ENCODE data around the gene EXOC7. TPM values are rescaled to one million over a fixed set of nuclear protein-coding genes. Genes with fewer than 3 reads are reported as not detected.

Gene EXOC7
- total RNA-seq, 1 experiment from 2014 or later, result 114 TPM

- ChIA-PET POLR2A (interaction anchor here (1.7 kb wide), 1 partner anchor 19 kb away, joined by 5 read pairs; the partner anchor contains the start of gene SRP68), RAD21 (ENCODE audit: low non-redundant PET in 1 of 2, low total read pairs in 2 of 2, uncharacterized antibody in 2 of 2, unreplicated experiment in 2 of 2) (no interaction called here), CTCF (no interaction called here)
- Histone ChIP-seq H3K9ac (ENCODE audit: low read length) (no peak overlapping the region), H3K4me2 (ENCODE audit: low read length) (no peak overlapping the region), H3K79me2 (ENCODE audit: insufficient read depth, low read length) (no peaks in the 10 kb centered on the region; the same call in 1 of the 2 replicates), H3K9me2 (ENCODE audit: insufficient read depth) (no peaks in the 10 kb centered on the region), H2AFZ (ENCODE audit: low read depth, low read length, poor library complexity, severe bottlenecking) (no peak overlapping the region), H3K27ac (ENCODE audit: low read depth, low read length) (no peak overlapping the region), H3K9me3 (ENCODE audit: control insufficient read depth in 1 of 2, insufficient read depth in 1 of 2, low read depth in 1 of 2, low read length in 2 of 2) (no peaks in the 10 kb centered on the region), H3K36me3 (ENCODE audit: control insufficient read depth in 1 of 2, insufficient read depth in 2 of 2, low read length in 2 of 2) (peaks cover 24 to 42% of the 10 kb centered on the region in 2 experiments; a peak in 3 of 4 replicates), H4K20me1 (ENCODE audit: insufficient read depth) (no peaks in the 10 kb centered on the region), H3K4me1 (ENCODE audit: control insufficient read depth in 1 of 2, insufficient read depth in 2 of 2, low read length in 2 of 2) (peaks cover 13 to 21% of the 10 kb centered on the region in 2 experiments), H3K4me3 (replicated peaks in 1 of 2; ENCODE audit: low read depth in 1 of 2, low read length in 2 of 2) (no peak overlapping the region), H3K27me3 (ENCODE audit: insufficient read depth, low read length) (no peaks in the 10 kb centered on the region)
- ATAC-seq, result no peak
- TSS peak; percentile 4 for BruUV-seq (replicated peaks)
- TF ChIP-seq TCF7L2 (IDR thresholded peaks at IDR 0.05; ENCODE audit: borderline replicate concordance, extremely low read depth, insufficient read depth, insufficient read length) (no peak), EGR1 (IDR thresholded peaks at IDR 0.05; ENCODE audit: low read depth) (no peak), ZFX (IDR thresholded peaks at IDR 0.05) (no peak), MAX (IDR thresholded peaks at IDR 0.05) (no peak), SP1 (IDR thresholded peaks at IDR 0.05; ENCODE audit: low read depth) (no peak), SRF (IDR thresholded peaks at IDR 0.05; ENCODE audit: low read depth) (no peak), ZBTB33 (IDR thresholded peaks at IDR 0.05; ENCODE audit: extremely low read depth, insufficient replicate concordance, low read length) (no peak), CBX3 (IDR thresholded peaks at IDR 0.05; ENCODE audit: low read depth) (no peak), CEBPB (IDR thresholded peaks at IDR 0.05; ENCODE audit: low read depth) (no peak), SIN3A (IDR thresholded peaks at IDR 0.05; ENCODE audit: low read depth) (no peak), FOSL1 (IDR thresholded peaks at IDR 0.05; ENCODE audit: low read depth) (no peak), YY1 (IDR thresholded peaks at IDR 0.05; ENCODE audit: extremely low read depth, insufficient replicate concordance, low read depth, low read length) (no peak), POLR2AphosphoS5 (IDR thresholded peaks at IDR 0.05; ENCODE audit: low read depth, low read length) (no peak), EZH2 (IDR thresholded peaks at IDR 0.05) (no peak), ELF1 (IDR thresholded peaks at IDR 0.05; ENCODE audit: borderline replicate concordance, low read depth) (no peak), CTCF (IDR thresholded peaks at IDR 0.05 in 2 of 3, conservative IDR thresholded peaks at IDR 0.05 in 1 of 3; ENCODE audit: borderline replicate concordance in 1 of 3, insufficient read depth in 1 of 3, low read depth in 2 of 3, low read length in 2 of 3) (no peak), ATF3 (IDR thresholded peaks at IDR 0.05) (no peak), EZH2phosphoT487 (IDR thresholded peaks at IDR 0.05; ENCODE audit: borderline replicate concordance) (no peak)
- intact Hi-C loops (cut with micrococcal nuclease), result no loop called here
- DNase-seq (ENCODE audit: low read depth, low spot score), result no peak
Observed at GRCh38 chr17:76091526-76092286, 11.9 kb downstream of the EXOC7 start.
